Measurements from ENCODE around the gene PDE7B.
"Not testable (repeated sequence)": the region's sequence is repeated elsewhere in the genome, so short reads cannot be mapped to it uniquely, and the experiment has no call there.

PDE7B gene

DNA sequence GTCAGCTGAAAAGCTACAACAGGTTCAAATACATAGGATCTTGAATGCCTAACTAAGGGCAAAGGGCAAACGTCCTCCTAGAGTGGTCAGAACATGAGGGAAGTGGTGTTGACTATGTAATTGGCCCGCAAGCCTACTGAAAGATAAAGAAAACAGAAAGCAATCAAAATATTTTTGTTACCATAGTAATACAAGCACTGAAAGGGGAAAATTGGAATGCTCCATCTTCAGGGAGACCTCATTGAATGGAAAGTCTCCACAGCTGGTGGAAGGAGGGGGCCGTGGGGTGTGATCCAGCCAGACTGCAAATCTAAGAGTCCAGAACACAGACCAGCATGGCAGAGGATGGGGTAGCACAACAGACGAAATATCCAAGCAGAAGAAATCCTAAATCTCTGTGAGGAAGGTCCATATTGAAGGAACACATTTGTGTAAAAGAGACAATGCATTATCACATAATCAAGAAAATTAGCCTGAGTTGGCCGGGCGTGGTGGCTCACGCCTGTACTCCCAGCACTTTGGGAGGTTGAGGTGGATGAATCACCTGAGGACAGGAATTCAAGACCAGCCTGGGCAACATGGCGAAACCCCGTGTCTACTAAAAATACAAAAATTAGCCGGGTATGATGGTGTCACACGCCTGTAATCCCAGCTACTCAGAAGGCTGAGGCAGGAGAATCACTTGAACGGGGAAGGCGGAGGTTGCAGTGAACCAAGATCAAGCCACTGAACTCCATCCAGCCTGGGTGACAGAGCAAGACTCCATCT, 359.1 kb downstream of the PDE7B start:
- no peak for DNase-seq (ENCODE audit: low read depth)
- H3K4me3 ChIP-seq (ENCODE audit: low read depth, low read length) = no peak overlapping the region
- TF ChIP-seq, protein P1, sequence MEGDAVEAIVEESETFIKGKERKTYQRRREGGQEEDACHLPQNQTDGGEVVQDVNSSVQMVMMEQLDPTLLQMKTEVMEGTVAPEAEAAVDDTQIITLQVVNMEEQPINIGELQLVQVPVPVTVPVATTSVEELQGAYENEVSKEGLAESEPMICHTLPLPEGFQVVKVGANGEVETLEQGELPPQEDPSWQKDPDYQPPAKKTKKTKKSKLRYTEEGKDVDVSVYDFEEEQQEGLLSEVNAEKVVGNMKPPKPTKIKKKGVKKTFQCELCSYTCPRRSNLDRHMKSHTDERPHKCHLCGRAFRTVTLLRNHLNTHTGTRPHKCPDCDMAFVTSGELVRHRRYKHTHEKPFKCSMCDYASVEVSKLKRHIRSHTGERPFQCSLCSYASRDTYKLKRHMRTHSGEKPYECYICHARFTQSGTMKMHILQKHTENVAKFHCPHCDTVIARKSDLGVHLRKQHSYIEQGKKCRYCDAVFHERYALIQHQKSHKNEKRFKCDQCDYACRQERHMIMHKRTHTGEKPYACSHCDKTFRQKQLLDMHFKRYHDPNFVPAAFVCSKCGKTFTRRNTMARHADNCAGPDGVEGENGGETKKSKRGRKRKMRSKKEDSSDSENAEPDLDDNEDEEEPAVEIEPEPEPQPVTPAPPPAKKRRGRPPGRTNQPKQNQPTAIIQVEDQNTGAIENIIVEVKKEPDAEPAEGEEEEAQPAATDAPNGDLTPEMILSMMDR (IDR thresholded peaks at IDR 0.05; ENCODE audit: control insufficient read depth, extremely low read depth, insufficient read depth) = no peak

DNA sequence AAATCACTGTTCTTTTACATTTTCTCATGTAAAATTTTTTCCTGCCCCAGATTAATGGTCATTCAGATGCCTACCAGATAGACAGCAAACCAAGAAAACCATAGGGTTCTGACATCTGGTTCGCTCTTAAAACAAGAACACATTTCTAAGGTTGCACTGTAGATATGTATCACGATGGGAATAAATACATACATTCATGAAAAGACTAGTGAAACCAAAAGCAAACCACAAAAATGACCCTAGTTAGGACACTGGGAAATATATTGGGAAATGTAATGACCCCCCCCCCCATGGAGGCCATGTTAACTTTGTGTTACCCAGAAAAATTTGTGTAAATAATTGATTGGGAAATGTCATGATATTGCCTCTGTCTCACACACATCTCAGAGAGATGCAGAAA, 361.1 kb downstream of the PDE7B start:
- H3K4me3 ChIP-seq (ENCODE audit: low read depth, low read length) = no peak overlapping the region
- DNase-seq (ENCODE audit: low read depth) = no peak

DNA sequence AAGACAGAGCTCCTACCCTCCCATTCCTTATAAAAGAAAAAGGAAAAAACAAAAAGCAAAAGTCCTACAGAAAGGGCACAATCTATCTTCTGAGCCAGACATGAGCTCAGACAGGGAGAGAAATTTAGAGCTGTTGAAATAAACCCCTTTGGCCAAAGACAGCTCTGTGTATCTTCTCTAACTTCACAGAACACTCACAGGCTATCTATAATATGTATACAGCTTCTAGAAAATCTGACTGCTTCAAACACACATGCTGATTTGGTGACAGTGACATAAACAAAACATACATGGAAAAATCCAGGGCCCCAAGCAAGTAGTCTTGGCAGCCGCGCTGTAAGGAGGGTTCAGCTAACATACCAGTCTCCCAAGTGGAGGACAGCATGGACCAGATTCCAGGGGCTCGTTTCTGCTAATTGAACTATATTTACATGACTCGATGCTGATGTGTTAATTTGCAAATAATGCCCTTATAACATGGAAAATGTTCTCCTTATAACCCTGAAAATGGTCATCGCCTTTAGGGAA, 361.6 kb downstream of the PDE7B start:
- H3K4me3 ChIP-seq (ENCODE audit: low read depth, low read length) = no peak overlapping the region
- DNase-seq (ENCODE audit: low read depth) = no peak
- TF ChIP-seq, protein P1 (IDR thresholded peaks at IDR 0.05; ENCODE audit: control insufficient read depth, extremely low read depth, insufficient read depth) = no peak

More for the DNA sequence above, 361.1 kb downstream of the PDE7B start:
- TF ChIP-seq, protein P1 (IDR thresholded peaks at IDR 0.05; ENCODE audit: control insufficient read depth, extremely low read depth, insufficient read depth) = no peak

DNA sequence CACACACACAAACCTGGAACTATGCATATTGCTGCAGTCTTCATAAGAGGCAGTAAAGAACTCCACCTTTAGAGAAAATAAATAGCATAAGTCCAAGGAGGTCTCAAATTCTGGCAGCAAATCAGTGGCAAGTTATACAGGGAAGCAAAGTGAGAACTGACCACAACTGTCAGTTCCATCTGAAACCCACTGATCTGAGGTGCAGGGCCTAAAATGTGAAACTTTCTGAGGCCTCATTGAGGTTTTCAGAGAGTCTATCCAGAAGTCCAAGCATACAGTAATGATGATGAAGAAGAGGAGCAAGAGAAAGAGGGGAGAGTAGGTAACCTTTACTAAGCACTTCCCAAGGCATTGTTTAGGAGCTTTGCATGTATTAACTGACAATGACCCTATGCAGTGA, 362.4 kb downstream of the PDE7B start:
- no peak overlapping the region for H3K4me3 ChIP-seq (ENCODE audit: low read depth, low read length)
- no peak for DNase-seq (ENCODE audit: low read depth)

DNA sequence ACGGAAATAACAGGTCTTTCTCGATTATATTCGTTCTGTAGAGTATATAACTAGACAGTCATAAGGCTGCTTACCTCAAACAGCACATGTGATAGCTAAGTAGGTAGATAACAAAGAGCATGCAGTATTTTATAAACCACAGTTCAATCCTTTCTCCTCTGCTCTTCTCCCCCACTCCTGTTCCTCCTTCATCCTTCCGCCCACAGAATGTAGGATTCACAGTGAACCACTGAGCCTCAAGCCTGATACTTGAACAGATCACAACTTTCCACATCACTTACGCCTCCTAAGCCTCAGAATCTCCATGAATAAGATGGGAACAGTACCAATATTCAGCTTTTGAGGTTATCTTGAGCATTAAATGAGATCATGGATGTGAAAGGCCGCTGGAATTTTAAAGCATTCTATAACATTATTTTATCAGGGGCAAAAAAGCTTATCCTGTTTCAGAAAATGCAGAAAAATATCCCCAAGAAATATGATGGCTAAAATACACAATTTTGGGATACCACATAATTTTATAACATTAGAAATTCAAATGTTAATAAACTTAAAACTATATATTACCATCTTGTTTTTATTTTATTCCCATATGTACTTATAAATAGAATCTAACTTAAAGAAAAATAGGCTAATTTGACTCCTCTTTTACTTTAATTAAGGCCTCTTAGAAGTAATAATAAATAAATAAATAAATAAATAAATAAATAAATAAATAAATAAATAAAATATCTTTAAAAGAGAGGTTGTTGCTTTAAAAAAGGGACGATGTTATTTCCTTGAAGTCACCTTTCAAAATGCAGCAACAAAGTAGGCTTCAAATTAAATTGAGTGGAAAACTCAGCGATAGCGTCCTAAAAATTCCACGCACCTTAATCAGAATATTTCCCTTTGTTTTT, 365.3 kb downstream of the PDE7B start:
- TF ChIP-seq, protein P1 (IDR thresholded peaks at IDR 0.05; ENCODE audit: control insufficient read depth, extremely low read depth, insufficient read depth) = no peak
- H3K4me3 ChIP-seq (ENCODE audit: low read depth, low read length) = no peak overlapping the region
- DNase-seq (ENCODE audit: low read depth) = no peak

More for the DNA sequence above, 362.4 kb downstream of the PDE7B start:
- TF ChIP-seq, protein P1 (IDR thresholded peaks at IDR 0.05; ENCODE audit: control insufficient read depth, extremely low read depth, insufficient read depth) = no peak

DNA sequence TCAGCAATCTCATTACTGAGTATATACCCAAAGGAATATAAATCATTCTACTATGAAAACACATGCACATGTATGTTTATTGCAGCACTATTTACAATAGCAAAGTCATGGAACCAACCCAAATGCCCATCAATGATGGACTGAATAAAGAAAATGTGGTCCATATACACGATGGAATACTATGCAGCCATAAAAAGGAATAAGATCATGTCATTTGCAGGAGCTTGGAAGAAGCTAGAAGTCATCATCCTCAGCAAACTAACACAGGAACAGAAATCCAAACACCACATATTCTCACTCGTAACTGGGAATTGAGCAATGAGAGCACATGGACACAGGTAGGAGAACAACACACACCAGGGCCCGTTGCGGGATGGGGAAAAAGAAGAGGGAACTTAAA, 373.5 kb downstream of the PDE7B start:
- H3K4me3 ChIP-seq (ENCODE audit: low read depth, low read length); DNase-seq (ENCODE audit: low read depth): not testable (repeated sequence)

DNA sequence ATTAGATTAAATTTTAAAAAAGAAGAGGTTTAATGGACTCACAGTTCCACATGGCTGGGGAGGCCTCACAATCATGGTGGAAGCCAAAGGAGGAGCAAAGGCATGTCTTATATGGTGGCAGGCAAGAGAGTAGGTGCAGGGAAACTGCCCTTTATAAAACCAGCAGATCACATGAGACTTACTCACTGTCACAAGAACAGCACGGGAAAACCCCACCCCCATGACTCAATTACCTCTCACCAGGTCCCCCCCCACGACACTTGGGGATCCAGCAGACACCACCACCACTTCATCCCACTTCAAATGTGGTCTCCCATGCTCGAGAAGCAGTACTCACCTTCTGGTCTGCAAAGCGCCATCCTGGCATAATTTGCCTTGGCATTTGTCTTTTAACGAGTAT, 374.0 kb downstream of the PDE7B start:
- DNase-seq (ENCODE audit: low read depth) = no peak
- TF ChIP-seq, protein P1 (IDR thresholded peaks at IDR 0.05; ENCODE audit: control insufficient read depth, extremely low read depth, insufficient read depth) = no peak
- no peak overlapping the region for H3K4me3 ChIP-seq (ENCODE audit: low read depth, low read length)
